ENCODE results near the gene MAP2K2. TPM values are rescaled to one million over a fixed set of nuclear protein-coding genes. Genes with fewer than 3 reads are reported as not detected.

The MAP2K2 gene
- total and polyA plus RNA-seq, 9 of the 15 experiments (the other 6 are each of a cell fraction or from before 2014, with no cell fraction given), result 1.0 to 151 (median 58.3) TPM

- TF ChIP-seq ZBTB7A (IDR thresholded peaks at IDR 0.05; ENCODE audit: borderline replicate concordance, control insufficient read depth, low read depth, low read length), result peak; percentile 87; the same call in 1 of the 2 replicates
- peak; percentile 60 for TF ChIP-seq GABPA (tag; conservative IDR thresholded peaks at IDR 0.05; ENCODE audit: low read depth)
- TF ChIP-seq RBFOX2 (IDR thresholded peaks at IDR 0.05; ENCODE audit: low read depth, low read length), result peak; percentile 58
- TF ChIP-seq ZBTB11 (CRISPR knock-in tag; IDR thresholded peaks at IDR 0.05), result peak in 1 of 3 experiments; percentile 43; a peak in 1 of 6 replicates
- peak; percentile 36; the same call in 1 of the 2 replicates for TF ChIP-seq FOXP1 (CRISPR knock-in tag; IDR thresholded peaks at IDR 0.05)
- TF ChIP-seq MTA3 (IDR thresholded peaks at IDR 0.05; ENCODE audit: borderline replicate concordance), result no peak
- no peak for TF ChIP-seq NFATC3 (IDR thresholded peaks at IDR 0.05)
- TF ChIP-seq MAZ (CRISPR knock-in tag; conservative IDR thresholded peaks at IDR 0.05 in 1 of 2, IDR thresholded peaks at IDR 0.05 in 1 of 2), result 0 out of 4 replicates have a peak, but pooled peaks of 1 of the 2 experiments have one; percentile 15
- peak; percentile 41; the same call in 1 of the 2 replicates for TF ChIP-seq ZBTB33 (CRISPR knock-in tag; IDR thresholded peaks at IDR 0.05)
- TF ChIP-seq MNT (conservative IDR thresholded peaks at IDR 0.05), result peak in 1 of 2 experiments; percentile 50; a peak in 3 of 4 replicates
- TF ChIP-seq, protein P1, sequence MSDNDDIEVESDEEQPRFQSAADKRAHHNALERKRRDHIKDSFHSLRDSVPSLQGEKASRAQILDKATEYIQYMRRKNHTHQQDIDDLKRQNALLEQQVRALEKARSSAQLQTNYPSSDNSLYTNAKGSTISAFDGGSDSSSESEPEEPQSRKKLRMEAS (CRISPR knock-in tag; IDR thresholded peaks at IDR 0.05), result peak; percentile 33; the same call in 1 of the 2 replicates
- TF ChIP-seq, protein P2, sequence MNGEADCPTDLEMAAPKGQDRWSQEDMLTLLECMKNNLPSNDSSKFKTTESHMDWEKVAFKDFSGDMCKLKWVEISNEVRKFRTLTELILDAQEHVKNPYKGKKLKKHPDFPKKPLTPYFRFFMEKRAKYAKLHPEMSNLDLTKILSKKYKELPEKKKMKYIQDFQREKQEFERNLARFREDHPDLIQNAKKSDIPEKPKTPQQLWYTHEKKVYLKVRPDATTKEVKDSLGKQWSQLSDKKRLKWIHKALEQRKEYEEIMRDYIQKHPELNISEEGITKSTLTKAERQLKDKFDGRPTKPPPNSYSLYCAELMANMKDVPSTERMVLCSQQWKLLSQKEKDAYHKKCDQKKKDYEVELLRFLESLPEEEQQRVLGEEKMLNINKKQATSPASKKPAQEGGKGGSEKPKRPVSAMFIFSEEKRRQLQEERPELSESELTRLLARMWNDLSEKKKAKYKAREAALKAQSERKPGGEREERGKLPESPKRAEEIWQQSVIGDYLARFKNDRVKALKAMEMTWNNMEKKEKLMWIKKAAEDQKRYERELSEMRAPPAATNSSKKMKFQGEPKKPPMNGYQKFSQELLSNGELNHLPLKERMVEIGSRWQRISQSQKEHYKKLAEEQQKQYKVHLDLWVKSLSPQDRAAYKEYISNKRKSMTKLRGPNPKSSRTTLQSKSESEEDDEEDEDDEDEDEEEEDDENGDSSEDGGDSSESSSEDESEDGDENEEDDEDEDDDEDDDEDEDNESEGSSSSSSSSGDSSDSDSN (IDR thresholded peaks at IDR 0.05; ENCODE audit: borderline replicate concordance in 1 of 2, low read depth in 2 of 2, low read length in 2 of 2), result peak in 1 of 2 experiments; percentile 64; a peak in 1 of 4 replicates
- no peak for TF ChIP-seq ZC3H11A (IDR thresholded peaks at IDR 0.05; ENCODE audit: low read depth, low read length)
- TF ChIP-seq ZNF766 (CRISPR knock-in tag; conservative IDR thresholded peaks at IDR 0.05), result peak; percentile 31; the same call in 1 of the 2 replicates
Observed at GRCh38 chr19:4077800-4078684, 45.9 kb downstream of the MAP2K2 start (continued).
